HG03460 (cell line): ENCODE data around the gene TH.

Source experiments
- ATAC-seq: cut with Tn5 transposase; IDR thresholded peaks from one replicate; pipeline ENCODE4 v1.9.1; 2021; ENCODE audit not compliant: unreplicated experiment

Gene TH

DNA sequence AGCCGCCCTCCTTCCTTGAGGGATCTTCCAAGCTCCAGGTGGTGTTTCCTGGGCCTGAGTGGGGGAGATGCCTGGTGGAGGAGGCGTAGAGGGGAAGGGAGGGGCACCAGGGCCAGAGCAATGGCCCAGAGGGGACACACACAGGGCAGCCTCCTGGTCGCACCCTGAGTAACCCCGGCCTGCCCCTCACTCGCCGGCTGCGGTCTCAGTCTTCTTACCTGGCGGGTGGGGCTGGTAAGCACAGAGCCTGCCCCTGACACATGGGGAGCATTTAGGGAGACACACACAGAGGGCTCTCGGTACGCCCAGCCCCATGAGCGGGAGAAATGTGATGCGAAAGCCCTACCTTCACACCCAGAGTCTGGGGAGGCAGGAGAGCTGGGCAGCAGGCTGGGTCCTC, 56.3 kb downstream of the TH start:
- ATAC-seq: no peak

DNA sequence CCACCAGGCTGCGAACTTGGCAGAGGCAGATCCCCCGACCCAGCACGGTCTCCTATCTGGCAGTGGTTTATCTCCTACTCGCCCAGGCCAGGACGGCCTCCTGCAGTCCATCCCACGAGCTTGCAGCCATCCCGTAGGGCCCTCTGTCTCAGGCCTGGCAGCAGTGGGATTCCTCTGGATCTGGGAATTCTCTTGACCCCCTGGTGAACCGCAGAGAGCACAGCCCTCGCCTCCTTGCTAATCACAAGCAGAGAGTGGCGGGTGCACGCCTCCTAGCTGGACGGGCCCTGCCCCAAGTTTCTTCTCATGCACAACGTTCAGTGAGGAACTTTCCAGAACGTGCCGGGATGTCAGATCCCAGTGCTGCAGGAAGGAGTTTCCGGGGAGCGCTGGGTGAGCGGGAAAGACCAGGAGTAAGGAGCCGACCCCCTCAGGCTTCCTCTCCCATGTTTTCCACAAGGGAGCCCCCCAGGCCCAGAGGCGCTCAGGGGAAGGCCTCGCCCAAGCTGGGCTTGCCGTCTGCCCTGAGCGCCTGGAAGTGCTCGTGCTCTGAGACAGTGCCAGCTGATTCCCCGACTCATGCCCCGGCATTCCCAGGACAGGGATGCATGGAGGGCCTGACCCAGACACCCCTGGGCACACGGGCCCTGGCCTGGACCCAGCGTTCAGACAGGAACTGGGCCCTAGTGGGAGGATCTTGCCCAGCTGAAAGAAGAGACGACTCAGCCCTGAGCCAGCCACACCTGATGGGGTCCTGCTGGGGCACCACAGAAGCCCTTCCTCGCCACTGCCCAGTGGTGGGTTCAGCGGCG, 57.0 kb downstream of the TH start:
- no peak for ATAC-seq
